ENCODE results near the gene CDC25A.

CDC25A gene

DNA sequence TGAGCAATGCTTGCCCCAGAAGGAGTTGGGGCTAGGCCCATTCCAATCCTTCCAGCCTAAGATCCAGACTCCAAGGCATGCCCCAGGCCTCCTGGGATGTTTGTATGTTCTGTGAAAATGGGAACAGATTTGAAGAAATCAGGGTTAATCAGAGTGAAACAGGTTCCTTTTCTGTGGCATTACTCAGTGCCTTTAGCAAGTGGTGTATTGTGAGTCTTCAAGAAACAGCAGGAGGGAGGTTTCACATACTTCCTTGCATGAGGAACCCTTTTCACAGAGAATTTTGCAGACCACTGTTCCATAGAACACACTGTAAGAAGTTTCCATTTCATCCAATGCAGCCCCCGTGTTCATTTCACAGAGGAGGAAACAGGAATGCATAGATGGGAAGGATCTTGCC is 8.4 kb upstream of the CDC25A start:
- H3K4me3 ChIP-seq (ENCODE audit: low read depth, low read length): no peak overlapping the region
- TF ChIP-seq, protein P1, sequence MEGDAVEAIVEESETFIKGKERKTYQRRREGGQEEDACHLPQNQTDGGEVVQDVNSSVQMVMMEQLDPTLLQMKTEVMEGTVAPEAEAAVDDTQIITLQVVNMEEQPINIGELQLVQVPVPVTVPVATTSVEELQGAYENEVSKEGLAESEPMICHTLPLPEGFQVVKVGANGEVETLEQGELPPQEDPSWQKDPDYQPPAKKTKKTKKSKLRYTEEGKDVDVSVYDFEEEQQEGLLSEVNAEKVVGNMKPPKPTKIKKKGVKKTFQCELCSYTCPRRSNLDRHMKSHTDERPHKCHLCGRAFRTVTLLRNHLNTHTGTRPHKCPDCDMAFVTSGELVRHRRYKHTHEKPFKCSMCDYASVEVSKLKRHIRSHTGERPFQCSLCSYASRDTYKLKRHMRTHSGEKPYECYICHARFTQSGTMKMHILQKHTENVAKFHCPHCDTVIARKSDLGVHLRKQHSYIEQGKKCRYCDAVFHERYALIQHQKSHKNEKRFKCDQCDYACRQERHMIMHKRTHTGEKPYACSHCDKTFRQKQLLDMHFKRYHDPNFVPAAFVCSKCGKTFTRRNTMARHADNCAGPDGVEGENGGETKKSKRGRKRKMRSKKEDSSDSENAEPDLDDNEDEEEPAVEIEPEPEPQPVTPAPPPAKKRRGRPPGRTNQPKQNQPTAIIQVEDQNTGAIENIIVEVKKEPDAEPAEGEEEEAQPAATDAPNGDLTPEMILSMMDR (conservative IDR thresholded peaks at IDR 0.05; ENCODE audit: low read depth, low read length): no peak

DNA sequence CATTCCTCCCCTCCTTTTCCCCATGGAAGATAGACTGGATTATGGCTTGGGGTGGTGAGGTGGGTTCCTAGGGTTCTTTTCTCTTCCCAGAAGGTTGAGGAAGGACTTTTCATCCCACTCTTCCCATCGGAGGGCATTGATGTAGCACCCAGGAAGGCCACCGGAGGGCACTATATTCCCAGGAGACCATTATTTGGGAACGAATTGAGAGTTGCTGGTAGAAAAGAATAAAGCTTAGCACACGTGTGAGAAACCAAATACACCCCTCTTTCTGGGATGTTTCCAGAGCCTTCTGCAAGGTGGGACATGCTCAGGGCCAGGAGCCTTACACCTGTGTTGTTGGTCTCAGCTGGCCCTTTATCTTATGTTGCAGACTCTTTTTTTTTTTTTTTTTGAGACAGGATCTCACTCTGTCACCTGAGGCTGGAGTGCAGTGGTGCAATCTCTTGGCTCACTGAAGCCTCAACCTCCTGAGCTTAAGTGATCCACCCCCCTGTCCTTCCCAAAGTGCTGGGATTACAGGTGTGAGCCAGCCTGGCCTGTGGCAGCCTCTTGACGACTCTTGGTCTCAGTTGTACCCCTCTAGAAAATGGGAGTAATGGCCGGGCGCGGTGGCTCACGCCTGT is 6.3 kb upstream of the CDC25A start:
- TF ChIP-seq, protein P1 (conservative IDR thresholded peaks at IDR 0.05; ENCODE audit: low read depth, low read length): peak; percentile 91
- DNase-seq (ENCODE audit: low read depth): peak; percentile 66

More for the DNA sequence above, 8.4 kb upstream of the CDC25A start:
- DNase-seq (ENCODE audit: low read depth): peak; percentile 22

DNA sequence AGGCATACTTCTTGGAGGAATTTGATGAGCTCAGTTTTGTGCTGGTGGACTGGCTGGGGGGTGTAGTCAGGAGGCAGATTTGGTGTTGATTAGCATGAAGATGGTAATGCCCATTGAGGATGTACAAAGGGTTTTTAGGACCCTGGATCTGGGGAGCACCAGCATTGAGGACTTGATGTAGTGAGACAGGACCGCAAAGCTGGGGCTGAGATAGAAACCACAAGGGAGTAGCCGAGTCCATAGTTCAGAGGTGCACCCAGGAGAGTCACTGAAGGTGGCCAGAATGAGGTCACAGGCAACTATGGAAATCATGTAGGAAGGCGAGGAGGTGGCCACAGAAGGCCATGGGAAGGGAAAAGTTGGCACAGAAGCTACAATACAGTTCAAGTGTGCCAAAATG is 2.7 kb upstream of the CDC25A start:
- TF ChIP-seq, protein P1 (conservative IDR thresholded peaks at IDR 0.05; ENCODE audit: low read depth, low read length): no peak
- no peak for DNase-seq (ENCODE audit: low read depth)
- H3K4me3 ChIP-seq (ENCODE audit: low read depth, low read length): no peak overlapping the region

More for the DNA sequence above, 6.3 kb upstream of the CDC25A start:
- no peak overlapping the region for H3K4me3 ChIP-seq (ENCODE audit: low read depth, low read length)

DNA sequence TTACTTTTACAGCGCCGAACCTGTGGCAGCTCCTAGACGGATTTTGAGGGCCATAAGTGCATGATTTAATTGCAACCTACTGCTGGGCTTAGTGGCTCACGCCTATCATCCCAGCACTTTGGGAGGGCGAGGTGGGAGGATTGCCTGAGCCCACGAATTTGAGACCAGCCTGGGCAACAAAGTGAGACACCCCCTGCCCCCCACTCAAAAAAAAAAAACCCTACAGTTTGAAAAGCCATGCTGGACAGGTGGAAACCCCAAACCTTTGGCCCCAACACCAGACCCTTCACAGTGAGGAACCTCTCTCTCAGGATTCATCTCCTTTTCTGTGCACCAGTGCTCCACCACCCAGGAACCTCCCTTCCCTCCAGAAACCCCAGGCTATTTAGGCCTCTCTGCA is 1.1 kb upstream of the CDC25A start:
- TF ChIP-seq, protein P1 (conservative IDR thresholded peaks at IDR 0.05; ENCODE audit: low read depth, low read length): no peak
- no peak overlapping the region for H3K4me3 ChIP-seq (ENCODE audit: low read depth, low read length)
- no peak for DNase-seq (ENCODE audit: low read depth)

DNA sequence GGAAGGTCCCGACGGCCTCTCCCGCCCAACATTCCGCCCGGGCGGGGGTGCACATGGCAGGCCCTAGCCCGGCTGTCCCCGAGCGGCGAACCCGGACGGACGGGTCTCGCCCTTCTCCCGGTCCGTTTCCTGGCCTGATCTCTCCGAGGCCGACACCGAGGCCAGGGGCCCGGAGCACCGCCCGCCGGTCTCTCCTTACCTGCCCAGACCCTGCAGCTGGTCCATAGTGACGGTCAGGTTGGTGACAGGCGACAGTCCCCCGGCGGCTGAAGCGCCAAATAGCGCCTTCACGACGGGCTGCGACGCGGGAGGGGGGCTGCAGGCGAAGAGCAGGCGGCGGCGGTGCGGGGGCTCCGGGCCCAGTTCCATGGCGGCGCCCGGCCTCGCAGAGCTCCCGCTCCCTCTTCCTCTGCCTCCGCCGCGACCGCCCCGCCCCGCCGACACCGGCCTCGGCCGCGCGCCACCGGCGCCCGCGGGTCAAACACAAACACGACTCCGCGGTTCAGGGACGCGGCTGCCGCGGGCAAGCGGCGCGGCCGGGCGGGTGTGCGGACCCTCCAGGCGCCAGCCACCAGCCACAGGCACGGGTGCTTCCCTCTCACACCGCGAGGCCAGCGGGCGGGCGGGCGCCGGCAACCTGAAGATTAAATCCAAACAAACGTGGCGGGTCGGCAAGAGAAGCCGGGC is 495 bp downstream of the CDC25A start:
- TF ChIP-seq, protein P1 (conservative IDR thresholded peaks at IDR 0.05; ENCODE audit: low read depth, low read length): no peak
- no peak for DNase-seq (ENCODE audit: low read depth)
- peak overlapping the region; percentile 90 for H3K4me3 ChIP-seq (ENCODE audit: low read depth, low read length)

DNA sequence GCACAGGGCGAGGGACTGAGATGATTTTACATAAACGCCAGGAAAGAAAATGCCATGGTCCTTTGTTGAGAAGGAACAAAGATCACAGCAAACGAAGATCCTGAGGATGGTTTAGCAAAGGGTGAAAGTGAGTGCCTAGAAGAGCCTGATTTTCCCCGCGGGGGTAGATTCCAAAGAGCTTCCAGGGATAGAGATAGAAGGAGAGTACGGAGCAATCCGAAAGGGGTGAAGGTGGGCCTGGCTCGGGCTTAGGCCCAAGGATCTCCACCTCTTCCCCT is 977 bp downstream of the CDC25A start:
- H3K4me3 ChIP-seq (ENCODE audit: low read depth, low read length): peak overlapping the region; percentile 90
- TF ChIP-seq, protein P1 (conservative IDR thresholded peaks at IDR 0.05; ENCODE audit: low read depth, low read length): no peak
- DNase-seq (ENCODE audit: low read depth): peak; percentile 12
